Heart left ventricle (tissue), 13 donors: ENCODE measurements around the gene RAB4B.
"Not testable (repeated sequence)": the region's sequence is repeated elsewhere in the genome, so short reads cannot be mapped to it uniquely, and the experiment has no call there.

Experiments
- POLR2A ChIP-seq, 2 donors: fragments of 450-650 bp; IDR thresholded peaks; one replicate each; pipeline ENCODE4 v1.6.1; 2017; ENCODE audit warnings: antibody characterized with exemption in 2 of 2, mild to moderate bottlenecking in 2 of 2, moderate library complexity in 2 of 2
- TF ChIP-seq, protein P1 (sequence below), 12 donors: fragments of 200-600 bp; sonication (generic) in 4 of 12; IDR thresholded peaks; one replicate each; pipeline versions ENCODE4 v1.5.0 to v1.8.0; 2018 to 2022; ENCODE audit warnings: antibody characterized with exemption in 12 of 12, mild to moderate bottlenecking in 5 of 12
- donor health status: ischemic (EF 13 %, LVEDD 7.1; RV severe dilation, severe dysfunction).
- donor health status: DM: no; HTN: yes; CAD: no.
- donor health status: DM: no; HTN: no; CAD: no.
- donor health status: ischemic (EF 25% LVEDD 6.9; RV normal size, moderate dysfunction).
- donor health status: ischemic (EF 25% LVEDD 5.7; RV mildly dilated, moderate dysfunction).
- donor health status: ischemic (EF 35%, LVEDD 5.7; RV mildly dilated, moderate dysfunction).
- donor health status: nonischemic (EF 11% LVEDD 7.7; RV severe dilation, severe dysfunction).
- donor health status: DM: yes; HTN: yes; CAD: no.
- donor health status: PGD.
- donor health status: ischemic (EF 29% LVEDD 5.4; RV normal size, mild dysfunction).
- donor health status: nonischemic (EF 23%, LVEDD 6.1; RV moderate dilation, normal function).

DNA sequence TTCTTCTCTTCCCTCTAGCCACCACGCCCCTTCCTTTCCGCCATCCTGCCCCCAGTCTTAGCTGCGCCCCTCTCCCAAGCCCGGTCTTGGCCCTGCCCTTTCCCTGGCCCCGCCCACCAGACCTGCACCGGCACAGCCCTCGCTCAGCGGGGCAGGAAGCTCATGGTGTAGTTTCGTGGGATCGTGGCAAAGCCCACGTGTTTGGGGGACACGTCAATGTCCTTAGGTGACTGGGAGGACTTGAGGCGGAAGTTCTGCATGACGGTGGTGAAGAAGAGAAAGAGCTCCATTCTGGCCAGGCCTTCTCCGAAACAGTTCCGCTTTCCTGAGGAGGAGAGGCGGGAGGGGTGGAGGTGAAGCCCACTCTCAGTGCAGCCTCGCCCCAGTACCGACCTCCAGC lies 65.6 kb downstream of the RAB4B start:
- TF ChIP-seq, protein P1, sequence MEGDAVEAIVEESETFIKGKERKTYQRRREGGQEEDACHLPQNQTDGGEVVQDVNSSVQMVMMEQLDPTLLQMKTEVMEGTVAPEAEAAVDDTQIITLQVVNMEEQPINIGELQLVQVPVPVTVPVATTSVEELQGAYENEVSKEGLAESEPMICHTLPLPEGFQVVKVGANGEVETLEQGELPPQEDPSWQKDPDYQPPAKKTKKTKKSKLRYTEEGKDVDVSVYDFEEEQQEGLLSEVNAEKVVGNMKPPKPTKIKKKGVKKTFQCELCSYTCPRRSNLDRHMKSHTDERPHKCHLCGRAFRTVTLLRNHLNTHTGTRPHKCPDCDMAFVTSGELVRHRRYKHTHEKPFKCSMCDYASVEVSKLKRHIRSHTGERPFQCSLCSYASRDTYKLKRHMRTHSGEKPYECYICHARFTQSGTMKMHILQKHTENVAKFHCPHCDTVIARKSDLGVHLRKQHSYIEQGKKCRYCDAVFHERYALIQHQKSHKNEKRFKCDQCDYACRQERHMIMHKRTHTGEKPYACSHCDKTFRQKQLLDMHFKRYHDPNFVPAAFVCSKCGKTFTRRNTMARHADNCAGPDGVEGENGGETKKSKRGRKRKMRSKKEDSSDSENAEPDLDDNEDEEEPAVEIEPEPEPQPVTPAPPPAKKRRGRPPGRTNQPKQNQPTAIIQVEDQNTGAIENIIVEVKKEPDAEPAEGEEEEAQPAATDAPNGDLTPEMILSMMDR (IDR thresholded peaks at IDR 0.05), result not testable (repeated sequence)
- TF ChIP-seq POLR2A (IDR thresholded peaks at IDR 0.05), result not testable (repeated sequence)
